ENCODE data around the gene ESPNL.

DNA sequence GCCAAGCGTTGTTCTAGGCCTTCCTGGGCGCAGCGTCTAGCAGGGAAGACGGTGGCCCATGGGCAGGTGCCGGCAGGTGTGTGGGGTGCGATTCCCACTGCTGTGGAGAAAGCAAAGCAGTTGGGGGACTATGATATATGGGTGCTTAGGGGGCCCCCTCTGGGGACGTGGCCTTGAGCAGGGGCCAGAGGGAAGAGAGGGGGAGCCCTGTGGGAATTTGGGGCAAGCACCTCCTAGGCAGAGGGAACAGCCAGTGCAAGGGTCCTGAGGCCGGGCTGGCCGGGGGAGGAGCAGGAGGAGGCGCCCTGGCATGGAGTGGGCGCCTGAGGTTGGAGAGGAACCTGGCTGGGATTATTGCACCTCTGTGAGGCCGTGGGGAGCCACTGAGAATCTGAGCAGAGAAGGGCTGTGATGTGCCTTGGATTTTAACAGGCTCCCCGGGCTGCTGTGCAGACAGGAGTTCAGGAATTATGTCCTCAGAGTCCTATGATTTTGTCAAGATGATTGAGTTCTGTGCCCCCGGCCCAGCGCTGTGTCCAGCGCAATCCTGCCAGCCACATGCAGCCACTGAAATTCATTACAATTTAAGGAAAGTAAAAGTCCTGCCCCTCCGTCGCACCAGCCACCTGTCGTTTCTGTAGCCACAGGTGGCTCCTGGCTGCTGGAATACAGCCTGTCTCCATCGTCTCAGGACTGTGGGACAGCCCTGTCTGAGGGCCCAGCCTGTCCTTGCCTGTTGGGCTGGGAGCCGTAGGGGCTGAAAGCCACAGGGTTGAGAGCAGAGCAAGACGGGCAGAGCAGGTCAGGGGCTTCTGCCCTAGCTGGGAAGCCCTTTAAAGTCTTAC is 29.2 kb downstream of the ESPNL start:
- TF ChIP-seq, protein P1, sequence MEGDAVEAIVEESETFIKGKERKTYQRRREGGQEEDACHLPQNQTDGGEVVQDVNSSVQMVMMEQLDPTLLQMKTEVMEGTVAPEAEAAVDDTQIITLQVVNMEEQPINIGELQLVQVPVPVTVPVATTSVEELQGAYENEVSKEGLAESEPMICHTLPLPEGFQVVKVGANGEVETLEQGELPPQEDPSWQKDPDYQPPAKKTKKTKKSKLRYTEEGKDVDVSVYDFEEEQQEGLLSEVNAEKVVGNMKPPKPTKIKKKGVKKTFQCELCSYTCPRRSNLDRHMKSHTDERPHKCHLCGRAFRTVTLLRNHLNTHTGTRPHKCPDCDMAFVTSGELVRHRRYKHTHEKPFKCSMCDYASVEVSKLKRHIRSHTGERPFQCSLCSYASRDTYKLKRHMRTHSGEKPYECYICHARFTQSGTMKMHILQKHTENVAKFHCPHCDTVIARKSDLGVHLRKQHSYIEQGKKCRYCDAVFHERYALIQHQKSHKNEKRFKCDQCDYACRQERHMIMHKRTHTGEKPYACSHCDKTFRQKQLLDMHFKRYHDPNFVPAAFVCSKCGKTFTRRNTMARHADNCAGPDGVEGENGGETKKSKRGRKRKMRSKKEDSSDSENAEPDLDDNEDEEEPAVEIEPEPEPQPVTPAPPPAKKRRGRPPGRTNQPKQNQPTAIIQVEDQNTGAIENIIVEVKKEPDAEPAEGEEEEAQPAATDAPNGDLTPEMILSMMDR (IDR thresholded peaks at IDR 0.05 in 8 of 11, conservative IDR thresholded peaks at IDR 0.05 in 3 of 11) = no peak
- no peak for TF ChIP-seq POLR2A (IDR thresholded peaks at IDR 0.05)

All from spleen (tissue), 7 donors.